GM18519 (cell line): ENCODE measurements around the gene SP6.

ENCODE experiments used
- ATAC-seq: cut with Tn5 transposase; IDR thresholded peaks from one replicate; pipeline ENCODE4 v1.9.1; 2021; ENCODE audit warnings: mild to moderate bottlenecking, moderate library complexity; ENCODE audit not compliant: unreplicated experiment, low FRiP score

SP6 gene

DNA sequence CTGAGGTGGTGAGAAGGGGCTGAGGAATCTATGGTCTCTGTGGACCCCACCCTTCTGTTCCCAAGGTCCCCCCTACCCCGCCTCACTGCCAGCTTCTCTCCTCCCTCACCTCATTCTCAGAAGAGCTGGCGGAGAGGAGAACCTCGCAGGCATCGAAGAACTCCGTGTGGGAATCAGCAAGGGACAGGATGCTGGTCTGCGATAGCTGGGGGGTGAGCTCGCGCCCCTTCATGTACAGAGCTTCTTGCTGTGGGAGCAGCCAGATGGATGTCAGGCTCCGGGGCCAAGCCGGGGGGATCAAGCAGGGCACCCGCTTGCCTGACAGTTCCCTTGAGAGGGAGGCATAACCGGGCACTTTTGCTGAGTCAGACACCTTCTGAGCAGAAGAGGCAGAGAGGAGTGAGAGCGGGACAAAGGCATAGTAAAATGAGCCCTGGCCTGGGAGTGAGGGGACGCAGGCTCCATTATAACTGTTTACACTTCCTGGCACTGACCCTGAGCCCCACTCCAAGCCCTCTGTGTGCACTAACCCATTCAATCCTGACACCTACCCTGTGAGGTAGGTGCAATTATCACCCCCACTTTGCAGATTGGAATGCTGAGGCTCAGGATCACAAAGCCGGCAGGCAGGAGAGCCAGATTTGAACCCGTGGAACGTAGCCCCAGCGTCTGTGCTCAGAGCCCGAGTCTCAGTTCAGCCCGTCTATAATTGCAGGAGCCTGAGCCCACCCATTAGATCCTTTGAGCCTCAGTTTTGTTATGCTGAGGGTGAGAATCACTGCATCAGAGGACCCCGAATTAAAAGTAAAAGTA lies 35.7 kb downstream of the SP6 start:
- no peak for ATAC-seq

DNA sequence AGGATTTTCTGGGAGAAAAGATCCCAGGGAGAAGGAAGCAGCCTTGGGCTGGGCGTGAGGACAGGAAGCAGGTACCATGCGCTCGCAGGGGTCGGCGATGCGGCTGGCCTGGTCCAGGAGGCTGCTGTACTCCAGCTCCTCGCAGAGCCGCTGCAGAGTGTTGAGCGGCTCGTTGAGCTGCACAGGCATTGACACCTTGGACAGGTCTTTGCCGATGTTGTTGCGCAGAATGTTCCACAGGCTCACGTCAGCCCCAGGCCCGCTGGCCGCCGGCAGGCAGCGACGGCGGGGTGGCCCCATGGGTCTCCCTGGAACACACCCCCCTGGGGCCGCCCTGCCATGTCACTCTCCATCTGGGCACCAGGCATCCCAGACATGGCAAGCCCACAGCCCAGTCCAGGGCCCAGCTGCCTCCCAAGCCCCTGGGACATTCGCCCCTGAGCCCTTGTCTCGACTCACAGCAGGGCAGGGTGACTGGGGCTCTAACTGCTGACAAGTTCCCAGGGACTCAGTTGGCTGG lies 37.4 kb downstream of the SP6 start:
- no peak for ATAC-seq

GRCh38 chr17:47813077-47813476 lies 37.9 kb downstream of the SP6 start:
- ATAC-seq, result no peak

- no peak for ATAC-seq
Observed at GRCh38 chr17:47812146-47812920, 38.6 kb downstream of the SP6 start.

- no peak for ATAC-seq
Observed at GRCh38 chr17:47811709-47812108, 39.3 kb downstream of the SP6 start.

DNA sequence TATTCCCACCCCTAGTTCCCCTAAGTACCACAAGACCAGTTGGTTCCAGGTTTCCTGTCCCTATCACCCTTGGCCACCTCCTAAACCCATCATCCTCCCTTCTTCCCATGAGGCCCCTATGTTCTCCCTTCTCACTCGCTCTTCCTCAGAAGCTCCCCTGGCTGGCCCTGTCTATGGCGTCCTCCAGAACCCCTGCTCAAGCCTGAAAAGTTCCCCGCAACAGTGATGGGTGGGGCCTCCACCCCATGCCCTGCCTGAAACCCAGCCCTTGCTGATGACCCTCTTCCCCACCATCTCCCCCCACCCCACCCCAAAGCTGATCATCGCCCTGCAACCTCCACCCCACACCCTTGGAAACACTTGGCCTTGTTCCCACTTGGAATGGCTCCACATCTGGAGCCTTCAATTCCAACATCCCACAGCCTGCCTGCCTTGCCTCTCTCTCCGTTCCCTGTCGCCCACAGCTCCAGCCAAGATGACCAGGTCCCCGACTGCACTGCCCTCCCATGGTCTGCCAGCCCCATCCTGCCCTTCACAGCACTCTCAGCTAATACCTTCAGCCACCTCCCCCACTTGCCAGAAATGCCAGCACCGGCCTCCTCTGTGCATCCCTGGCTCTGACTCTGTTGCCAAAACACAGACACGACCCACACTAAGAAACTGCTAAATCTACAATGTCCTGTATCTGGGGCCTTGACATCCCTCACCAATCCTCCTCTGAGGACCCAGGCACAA lies 39.9 kb downstream of the SP6 start:
- ATAC-seq, result no peak

DNA sequence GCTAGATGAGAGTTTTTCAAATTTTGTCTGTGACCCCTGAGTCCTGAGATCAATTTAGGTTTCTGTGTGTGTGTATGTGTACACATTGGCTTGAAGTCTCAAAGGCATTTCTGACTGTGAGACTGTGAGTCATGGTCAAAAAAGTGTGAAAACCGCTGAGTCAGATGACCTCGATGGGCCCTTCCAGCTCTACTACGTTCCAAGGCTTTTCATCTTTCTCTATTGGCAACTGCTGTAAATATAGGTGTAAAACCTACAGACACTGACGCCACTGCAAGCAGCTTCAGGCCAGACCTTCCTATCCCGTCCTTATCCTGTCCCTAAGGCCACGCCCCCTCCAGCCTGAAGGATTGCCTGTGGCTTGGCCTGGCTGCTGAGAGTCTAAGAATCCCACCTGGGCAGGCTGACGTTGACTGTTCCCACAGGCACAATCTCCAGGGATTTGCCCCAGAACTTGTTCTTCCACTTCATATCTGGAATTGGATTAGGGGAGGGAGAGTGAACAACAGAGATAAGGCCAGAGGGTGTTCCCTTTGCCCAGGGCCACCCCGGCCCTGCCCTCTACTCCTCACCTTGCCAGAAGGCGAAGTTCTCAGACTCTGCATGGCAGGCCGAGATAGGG lies 40.7 kb downstream of the SP6 start:
- no peak for ATAC-seq

GRCh38 chr17:47808830-47809480 lies 42.0 kb downstream of the SP6 start:
- no peak for ATAC-seq

DNA sequence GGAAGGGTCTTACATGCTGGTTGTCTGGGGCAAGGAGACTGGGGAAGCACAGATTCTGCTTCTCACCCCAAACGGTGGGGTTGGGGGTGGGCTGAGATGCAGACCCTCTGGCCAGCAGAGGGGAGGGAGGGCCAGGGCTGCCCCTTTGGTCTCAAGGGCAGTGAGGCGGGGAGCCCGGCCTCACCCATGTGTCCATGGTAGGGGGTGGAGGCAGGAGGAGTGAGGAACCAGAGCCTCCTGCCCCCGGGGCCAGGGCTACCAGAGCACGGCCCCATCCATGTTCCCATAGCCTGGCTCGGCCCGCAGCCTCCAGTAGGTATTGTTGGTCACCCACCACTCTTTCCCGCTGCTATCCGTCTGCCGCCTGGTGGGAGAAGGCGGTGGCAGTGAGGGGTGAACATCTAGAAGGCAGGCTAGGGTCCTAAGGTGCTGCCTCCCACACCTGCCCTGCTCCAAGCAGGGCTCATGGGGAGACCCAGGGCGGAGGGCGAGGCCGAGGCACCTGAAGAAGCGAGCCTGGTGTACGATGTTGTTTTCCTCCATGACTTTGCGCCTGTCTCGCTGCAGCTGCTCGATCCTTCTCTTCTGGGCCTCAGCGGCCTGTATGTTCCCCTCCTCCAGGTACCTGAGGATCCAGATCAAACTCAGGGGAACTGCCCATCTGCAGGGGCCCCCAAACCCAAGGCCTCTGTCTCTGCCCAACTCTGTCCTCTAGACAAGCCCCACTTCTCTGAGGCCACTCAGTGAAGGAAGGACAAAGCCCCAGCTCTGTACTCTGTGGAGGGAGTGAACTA lies 42.7 kb downstream of the SP6 start:
- no peak for ATAC-seq

- no peak for ATAC-seq
Observed at GRCh38 chr17:47807421-47807820, 43.5 kb downstream of the SP6 start.

DNA sequence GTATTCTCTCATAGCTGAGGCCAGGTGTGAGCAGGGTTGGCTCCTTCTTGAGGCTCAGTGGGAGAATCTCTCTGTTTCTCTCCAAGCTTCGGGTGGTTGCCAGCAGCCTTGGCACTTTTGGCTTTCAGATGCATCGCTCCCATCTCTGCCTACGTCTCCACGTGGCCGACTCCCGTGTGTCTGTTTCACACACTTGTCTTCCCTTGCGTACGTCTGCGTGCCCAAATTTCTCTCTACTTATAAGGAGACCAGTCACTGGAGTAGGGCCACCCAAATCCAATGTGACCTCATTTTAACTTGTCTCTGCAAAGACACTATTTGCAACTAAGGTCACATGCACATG lies 44.1 kb downstream of the SP6 start:
- no peak for ATAC-seq

GRCh38 chr17:47806026-47806912 lies 44.7 kb downstream of the SP6 start:
- no peak for ATAC-seq

GRCh38 chr17:47804461-47804860 lies 46.5 kb downstream of the SP6 start:
- no peak for ATAC-seq

GRCh38 chr17:47803751-47804150 lies 47.2 kb downstream of the SP6 start:
- ATAC-seq, result no peak

DNA sequence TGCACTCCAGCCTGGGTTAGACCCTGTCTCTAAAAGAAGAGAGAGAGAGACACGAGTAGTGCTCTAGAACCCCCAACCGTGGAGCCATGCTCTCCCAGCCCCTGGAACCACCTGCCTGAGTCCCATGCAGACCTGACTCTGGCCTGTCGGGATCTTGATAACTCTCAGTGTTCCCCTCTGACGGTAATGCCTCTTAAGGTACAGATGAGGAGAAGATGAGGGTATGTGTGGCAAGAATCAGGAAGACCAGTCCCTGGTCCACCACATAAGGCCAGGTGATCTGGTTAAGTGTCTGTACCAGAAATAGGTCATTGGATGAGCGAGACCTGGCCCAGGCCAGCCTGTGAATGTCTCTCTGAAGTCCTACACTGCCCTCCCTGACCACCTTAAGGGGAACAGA lies 47.8 kb downstream of the SP6 start:
- no peak for ATAC-seq

DNA sequence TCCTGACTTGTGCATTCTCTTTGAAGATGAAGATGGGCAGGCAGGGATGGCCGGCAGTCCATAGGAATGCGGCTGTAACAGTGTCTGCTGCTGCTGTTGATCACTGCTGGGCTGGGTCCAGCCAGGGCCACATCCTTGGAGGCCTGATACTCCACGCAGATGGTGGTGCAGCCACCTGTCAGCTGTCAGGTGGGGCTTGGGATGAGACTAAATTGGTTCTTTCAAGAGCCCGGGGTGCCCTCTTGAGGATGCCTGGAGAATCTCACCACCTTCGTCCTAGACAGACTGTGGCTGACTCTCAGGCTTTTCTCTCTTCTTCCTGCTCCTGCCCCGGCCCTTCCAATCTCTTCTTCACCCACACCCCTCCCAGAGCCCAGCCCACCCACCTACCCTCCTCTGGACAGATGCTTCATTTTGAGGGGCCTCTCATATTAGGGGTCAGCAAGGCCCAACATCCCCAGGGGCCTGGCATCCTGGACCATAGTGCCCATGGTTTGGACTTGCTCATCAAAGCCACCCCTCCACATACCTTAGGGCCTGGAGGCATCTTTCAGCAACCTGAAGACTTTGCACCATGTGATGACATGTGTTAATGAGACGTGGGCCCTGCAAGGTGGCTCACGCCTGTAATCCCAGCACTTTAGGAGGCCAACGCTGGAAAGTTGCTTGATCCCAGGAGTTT lies 48.5 kb downstream of the SP6 start:
- no peak for ATAC-seq

- no peak for ATAC-seq
Observed at GRCh38 chr17:47801906-47802305, 49.1 kb downstream of the SP6 start.
